Fibroblast of villous mesenchyme (primary cell): Measurements from ENCODE around the gene CHST12. TPM values are rescaled to one million over a fixed set of nuclear protein-coding genes. Genes with fewer than 3 reads are reported as not detected.
A peak's percentile ranks its signal among the peaks of the same experiment; 100 is the strongest.

ENCODE experiments used
- DNase-seq: peaks from one replicate; pipeline ENCODE4 v3.0.0-alpha.2; 2010; ENCODE audit warnings: low read depth
- H3K4me3 ChIP-seq: 2 replicates; pipeline ENCODE4 v1.5.1; 2011; ENCODE audit warnings: low read depth, mild to moderate bottlenecking, low read length
- CTCF ChIP-seq: IDR thresholded peaks from 2 replicates; pipeline ENCODE4 v1.5.1; 2012; ENCODE audit warnings: low read depth, mild to moderate bottlenecking, low read length; ENCODE audit not compliant: insufficient read depth
- total RNA-seq: library from RNA; depleted of rRNA; stranded (reverse); fragments of >200 nt; gene quantifications from 2 replicates; pipeline ENCODE4 v1.2.3, GENCODE V29; 2012

CHST12 gene
- total RNA-seq, 1 donor, result 3.5 TPM

DNA sequence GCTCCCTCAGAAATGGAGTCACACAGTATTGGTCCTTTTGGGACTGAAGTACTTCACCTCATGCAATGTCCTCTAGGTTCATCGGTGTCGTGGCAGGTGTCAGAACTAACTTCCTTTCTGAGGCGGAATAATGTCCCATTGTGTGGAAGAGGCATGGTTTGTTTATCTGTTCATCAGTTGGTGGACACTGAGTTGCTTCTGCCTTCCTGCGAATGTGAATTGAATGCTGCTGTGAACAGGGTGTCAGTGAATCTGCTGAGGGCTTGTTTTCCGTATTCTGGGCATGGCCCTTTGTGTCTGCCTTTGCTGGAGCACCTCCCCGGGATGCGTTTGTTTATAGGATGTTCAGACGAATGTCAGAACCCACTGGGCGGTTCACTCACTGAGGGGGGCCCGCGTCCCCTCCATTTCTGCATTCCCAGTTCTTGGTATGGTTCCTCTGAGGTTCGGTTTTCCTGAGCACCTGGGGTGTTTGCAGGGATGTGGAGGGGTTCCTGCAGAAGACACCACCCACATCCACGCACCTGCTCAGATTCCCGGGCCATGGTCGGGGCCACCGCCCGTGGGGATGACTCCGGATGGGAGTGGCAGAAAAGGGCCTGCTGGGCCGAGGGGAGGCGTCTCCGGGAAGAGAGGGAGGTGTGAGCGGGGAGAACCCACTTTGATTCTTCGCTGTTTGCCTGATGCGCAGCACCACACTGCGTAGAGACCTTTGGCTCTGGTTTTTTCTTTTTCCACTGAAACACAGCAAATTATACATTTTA lies 33.1 kb downstream of the CHST12 start:
- no peak for TF ChIP-seq CTCF
- no peak overlapping the region for H3K4me3 ChIP-seq
- DNase-seq, result no peak

DNA sequence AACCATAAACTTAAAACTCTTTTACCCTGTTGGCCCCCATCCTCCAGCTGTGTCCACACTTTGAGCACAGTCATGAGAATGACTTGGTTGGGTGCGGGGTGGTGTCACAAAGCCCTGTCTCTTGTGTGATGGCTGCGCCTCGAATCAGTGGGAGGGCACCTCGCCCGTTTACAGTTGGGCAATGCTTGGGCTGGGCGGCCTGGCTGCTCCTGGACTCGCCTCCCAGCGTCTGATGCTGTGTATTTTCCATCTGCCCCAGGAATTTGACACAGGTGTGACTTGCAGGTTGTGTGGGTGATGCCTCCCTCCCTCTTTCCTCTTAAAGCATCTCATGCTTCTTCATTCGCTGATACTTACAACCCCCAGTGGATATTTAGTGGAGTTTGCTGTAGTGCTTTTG lies 33.7 kb downstream of the CHST12 start:
- DNase-seq, result no peak
- TF ChIP-seq CTCF, result no peak
- H3K4me3 ChIP-seq, result no peak overlapping the region

GRCh38 chr7:2437537-2438148 lies 34.2 kb downstream of the CHST12 start:
- DNase-seq, result no peak
- H3K4me3 ChIP-seq, result no peak overlapping the region
- no peak for TF ChIP-seq CTCF

DNA sequence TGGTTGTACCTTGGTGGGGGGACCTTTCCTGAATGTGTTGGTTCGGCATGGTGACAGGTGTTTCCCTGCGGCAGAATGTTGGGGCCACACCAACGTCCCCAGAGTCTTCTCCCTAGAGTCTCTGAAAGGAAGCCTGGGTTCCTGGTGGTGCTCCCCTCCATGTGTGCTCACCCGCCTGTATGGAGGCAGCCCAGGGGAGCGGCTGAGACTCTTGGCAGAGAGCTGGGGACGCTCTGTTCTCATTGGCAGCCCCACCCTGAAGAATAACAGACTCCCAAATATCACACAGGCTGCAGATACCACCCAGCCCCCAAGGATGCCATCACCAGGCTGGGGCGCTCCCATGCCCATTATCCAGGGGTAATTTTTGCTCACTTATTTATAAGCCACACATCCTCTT lies 34.8 kb downstream of the CHST12 start:
- no peak for TF ChIP-seq CTCF
- no peak for DNase-seq
- H3K4me3 ChIP-seq, result no peak overlapping the region

GRCh38 chr7:2438775-2439174 lies 35.4 kb downstream of the CHST12 start:
- no peak for TF ChIP-seq CTCF
- no peak for DNase-seq
- H3K4me3 ChIP-seq, result no peak overlapping the region

DNA sequence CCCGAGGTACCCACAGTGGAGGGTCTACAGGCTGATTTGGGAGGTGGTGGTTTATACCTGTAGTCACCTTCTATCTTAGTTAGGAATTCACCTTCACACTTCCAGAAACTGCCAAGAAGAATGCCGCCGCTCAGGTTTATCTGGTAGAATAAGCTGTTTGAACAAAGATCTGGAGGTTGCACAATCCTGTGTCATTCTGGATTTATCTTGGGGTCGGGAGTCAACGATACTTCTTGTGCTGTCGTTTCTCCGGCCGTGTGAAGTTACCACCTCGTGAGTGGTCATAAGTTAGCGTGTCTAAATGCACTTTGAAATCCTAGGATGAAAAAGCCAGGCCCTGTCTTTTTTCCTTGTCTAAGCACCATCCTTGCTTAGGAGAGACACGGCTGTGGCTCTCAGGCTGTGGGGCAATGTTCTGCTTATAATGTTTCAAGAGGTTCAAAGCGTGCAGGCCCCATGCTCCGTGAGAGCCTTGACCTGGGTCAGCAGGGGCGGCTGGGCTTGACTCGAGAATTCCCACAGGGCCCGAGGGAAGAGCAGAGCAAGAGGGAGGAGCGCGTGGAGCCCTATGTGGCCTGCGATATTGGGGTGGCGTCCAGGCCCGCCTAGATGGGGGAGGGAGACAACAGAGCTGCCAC lies 37.3 kb downstream of the CHST12 start:
- DNase-seq, result peak; percentile 65

More for the DNA sequence above, 37.3 kb downstream of the CHST12 start:
- TF ChIP-seq CTCF, result no peak
- no peak overlapping the region for H3K4me3 ChIP-seq
